ENCODE results near the gene SECTM1. TPM values are rescaled to one million over a fixed set of nuclear protein-coding genes. Genes with fewer than 3 reads are reported as not detected.
"Not testable (repeated sequence)": the region's sequence is repeated elsewhere in the genome, so short reads cannot be mapped to it uniquely, and the experiment has no call there.

The SECTM1 gene
- total and polyA plus RNA-seq, 2 experiments from 2014 or later, result 1.4 TPM

GRCh38 chr17:82361885-82362633, 28.5 kb upstream of the SECTM1 start:
- no peak overlapping the region for H3K4me3 ChIP-seq
- H3K27ac ChIP-seq, result no peak overlapping the region
- H3K79me2 ChIP-seq (ENCODE audit: insufficient read depth), result no peaks in the 10 kb centered on the region
- in situ Hi-C loops (cut with MboI), result no loop called here
- no peaks in the 10 kb centered on the region for H3F3A ChIP-seq (ENCODE audit: insufficient read depth)
- 90 to 91% methylated on average over 6 of the region's 6 CpGs for WGBS, 2 experiments (ENCODE audit: low coverage in 1 of 2, low lambda C conversion rate in 2 of 2, missing lambda C conversion rate in 2 of 2)
- H3K9me3 ChIP-seq (ENCODE audit: low read depth), result no peaks in the 10 kb centered on the region
- no peaks in the 10 kb centered on the region for H3K36me3 ChIP-seq (ENCODE audit: low read depth)
- no peaks in the 10 kb centered on the region for H3K9me2 ChIP-seq (ENCODE audit: insufficient read depth)
- no peak overlapping the region for H3K9ac ChIP-seq
- H3K27me3 ChIP-seq (replicated peaks; ENCODE audit: insufficient read depth), result no peaks in the 10 kb centered on the region; the same call in 1 of the 2 replicates
- no peak overlapping the region for H3K4me2 ChIP-seq (ENCODE audit: unreplicated experiment)
- H4K20me1 ChIP-seq (ENCODE audit: insufficient read depth), result no peaks in the 10 kb centered on the region
- no peak for TF ChIP-seq EZH2phosphoT487 (IDR thresholded peaks at IDR 0.05; ENCODE audit: insufficient read depth, low read depth)
- no peak for TF ChIP-seq EZH2 (IDR thresholded peaks at IDR 0.05; ENCODE audit: insufficient read depth, poor library complexity, severe bottlenecking)
- H2AFZ ChIP-seq, result no peak overlapping the region
- H3K4me1 ChIP-seq (ENCODE audit: insufficient read depth), result no peaks in the 10 kb centered on the region
- no peak for DNase-seq

- H3K9ac ChIP-seq; H3K27me3 ChIP-seq (replicated peaks; ENCODE audit: insufficient read depth); DNase-seq; H3K27ac ChIP-seq; H2AFZ ChIP-seq; H3K36me3 ChIP-seq (ENCODE audit: low read depth); H3K9me3 ChIP-seq (ENCODE audit: low read depth); H3F3A ChIP-seq (ENCODE audit: insufficient read depth); H3K4me3 ChIP-seq; H4K20me1 ChIP-seq (ENCODE audit: insufficient read depth); H3K4me1 ChIP-seq (ENCODE audit: insufficient read depth); H3K79me2 ChIP-seq (ENCODE audit: insufficient read depth); H3K4me2 ChIP-seq (ENCODE audit: unreplicated experiment); H3K9me2 ChIP-seq (ENCODE audit: insufficient read depth): not testable (repeated sequence)
- in situ Hi-C loops (cut with MboI), result loop anchor here (10.0 kb wide), 1 partner anchor 55 kb away; the partner anchor contains the start of genes HEXD and OGFOD3
- WGBS, 2 experiments (ENCODE audit: low coverage in 1 of 2, low lambda C conversion rate in 2 of 2, missing lambda C conversion rate in 2 of 2), result 93% methylated on average over 1 of the region's 1 CpG; no CpG with 5 or more reads in 1 of the 2 experiments
These were observed 26.0 kb upstream of the SECTM1 start for GRCh38 chr17:82359451-82360074.

- WGBS, 2 experiments (ENCODE audit: low coverage in 1 of 2, low lambda C conversion rate in 2 of 2, missing lambda C conversion rate in 2 of 2), result 53 to 60% methylated on average over 21 of the region's 21 CpGs
- Histone ChIP-seq H4K20me1 (ENCODE audit: insufficient read depth) (no peaks in the 10 kb centered on the region), H3K4me2 (ENCODE audit: unreplicated experiment) (no peak within 1 kb of the TSS), H3K36me3 (ENCODE audit: low read depth) (no peaks in the 10 kb centered on the region), H3F3A (ENCODE audit: insufficient read depth) (no peaks in the 10 kb centered on the region), H3K9ac (no peak within 1 kb of the TSS), H2AFZ (no peak within 1 kb of the TSS), H3K4me3 (no peak within 1 kb of the TSS), H3K27me3 (replicated peaks; ENCODE audit: insufficient read depth) (no peaks in the 10 kb centered on the region; the same call in 1 of the 2 replicates), H3K9me2 (ENCODE audit: insufficient read depth) (no peaks in the 10 kb centered on the region), H3K79me2 (ENCODE audit: insufficient read depth) (no peaks in the 10 kb centered on the region), H3K27ac (no peak within 1 kb of the TSS), H3K4me1 (ENCODE audit: insufficient read depth) (no peaks in the 10 kb centered on the region), H3K9me3 (ENCODE audit: low read depth) (no peaks in the 10 kb centered on the region)
- TF ChIP-seq EZH2 (IDR thresholded peaks at IDR 0.05; ENCODE audit: insufficient read depth, poor library complexity, severe bottlenecking) (no peak), EZH2phosphoT487 (IDR thresholded peaks at IDR 0.05; ENCODE audit: insufficient read depth, low read depth) (no peak)
- in situ Hi-C loops (cut with MboI), result loop anchor here (10.0 kb wide), 1 partner anchor 56 kb away; the partner anchor contains the start of genes HEXD and OGFOD3
- DNase-seq, result no peak
These were observed 25.1 kb upstream of the SECTM1 start, which contains the start of gene TEX19 for GRCh38 chr17:82358465-82359350. Gene TEX19 (plus strand): TSS chr17:82359247. CDS start chr17:82362151, 2,904 bp downstream.

GRCh38 chr17:82357394-82357793, 23.8 kb upstream of the SECTM1 start:
- Histone ChIP-seq H3K4me1 (ENCODE audit: insufficient read depth) (no peaks in the 10 kb centered on the region), H3K9me3 (ENCODE audit: low read depth) (no peaks in the 10 kb centered on the region), H3K9ac (no peak overlapping the region), H3F3A (ENCODE audit: insufficient read depth) (no peaks in the 10 kb centered on the region), H3K36me3 (ENCODE audit: low read depth) (no peaks in the 10 kb centered on the region), H4K20me1 (ENCODE audit: insufficient read depth) (no peaks in the 10 kb centered on the region), H2AFZ (no peak overlapping the region), H3K4me2 (ENCODE audit: unreplicated experiment) (no peak overlapping the region), H3K27ac (no peak overlapping the region), H3K4me3 (no peak overlapping the region), H3K9me2 (ENCODE audit: insufficient read depth) (no peaks in the 10 kb centered on the region), H3K27me3 (replicated peaks; ENCODE audit: insufficient read depth) (no peaks in the 10 kb centered on the region; the same call in 1 of the 2 replicates), H3K79me2 (ENCODE audit: insufficient read depth) (no peaks in the 10 kb centered on the region)
- in situ Hi-C loops (cut with MboI), result loop anchor here (10.0 kb wide), 1 partner anchor 57 kb away; the partner anchor contains the start of genes HEXD and OGFOD3
- no peak for DNase-seq
- TF ChIP-seq EZH2phosphoT487 (IDR thresholded peaks at IDR 0.05; ENCODE audit: insufficient read depth, low read depth), result no peak
- no peak for TF ChIP-seq EZH2 (IDR thresholded peaks at IDR 0.05; ENCODE audit: insufficient read depth, poor library complexity, severe bottlenecking)
- 23 to 32% methylated on average over 2 of the region's 2 CpGs for WGBS, 2 experiments (ENCODE audit: low coverage in 1 of 2, low lambda C conversion rate in 2 of 2, missing lambda C conversion rate in 2 of 2)

All from GM23248 (cell line).